Activated CD8-positive, alpha-beta memory T cell treated with anti-CD3 and anti-CD28 coated beads for 4 hours (primary cell): ENCODE data around the gene HES2.
"Not testable (repeated sequence)": the region's sequence is repeated elsewhere in the genome, so short reads cannot be mapped to it uniquely, and the experiment has no call there.

Experiments
- DNase-seq, 2 donors: peaks; one replicate each; pipeline ENCODE4 v3.0.0-alpha.2; 2020; ENCODE audit warnings: low read depth in 2 of 2

The HES2 gene

GRCh38 chr1:6391951-6392808 is 27.5 kb downstream of the HES2 start:
- DNase-seq = no peak

- no peak for DNase-seq
Observed at GRCh38 chr1:6389971-6390370, 29.7 kb downstream of the HES2 start.

- no peak for DNase-seq
Observed at GRCh38 chr1:6386371-6386949, 33.3 kb downstream of the HES2 start.

GRCh38 chr1:6385488-6386191 is 34.1 kb downstream of the HES2 start:
- DNase-seq = no peak

- no peak for DNase-seq
Observed at GRCh38 chr1:6384962-6385361, 34.8 kb downstream of the HES2 start.

- DNase-seq = no peak
Observed at GRCh38 chr1:6384135-6384534, 35.6 kb downstream of the HES2 start.

GRCh38 chr1:6380037-6380436 is 39.7 kb downstream of the HES2 start:
- no peak for DNase-seq

GRCh38 chr1:6378096-6378746 is 41.5 kb downstream of the HES2 start:
- DNase-seq = no peak

- no peak for DNase-seq
Observed at GRCh38 chr1:6373961-6374720, 45.6 kb downstream of the HES2 start.

- DNase-seq = not testable (repeated sequence)
Observed at GRCh38 chr1:6372236-6372635, 47.5 kb downstream of the HES2 start.

- no peak for DNase-seq
Observed at GRCh38 chr1:6370006-6370405, 49.7 kb downstream of the HES2 start.

- no peak for DNase-seq
Observed at GRCh38 chr1:6367381-6368012, 52.2 kb downstream of the HES2 start.

GRCh38 chr1:6365047-6365446 is 54.7 kb downstream of the HES2 start:
- DNase-seq = no peak

GRCh38 chr1:6363085-6363884 is 56.4 kb downstream of the HES2 start:
- not testable (repeated sequence) for DNase-seq
